ENCODE results near the gene GALNT2. TPM values are rescaled to one million over a fixed set of nuclear protein-coding genes. Genes with fewer than 3 reads are reported as not detected.
A peak's percentile ranks its signal among the peaks of the same experiment; 100 is the strongest.

Gene GALNT2
- total and polyA plus RNA-seq, 2 of the 13 experiments (the other 11 are each of a cell fraction or from before 2014, with no cell fraction given), result 39.3 to 39.6 TPM

DNA sequence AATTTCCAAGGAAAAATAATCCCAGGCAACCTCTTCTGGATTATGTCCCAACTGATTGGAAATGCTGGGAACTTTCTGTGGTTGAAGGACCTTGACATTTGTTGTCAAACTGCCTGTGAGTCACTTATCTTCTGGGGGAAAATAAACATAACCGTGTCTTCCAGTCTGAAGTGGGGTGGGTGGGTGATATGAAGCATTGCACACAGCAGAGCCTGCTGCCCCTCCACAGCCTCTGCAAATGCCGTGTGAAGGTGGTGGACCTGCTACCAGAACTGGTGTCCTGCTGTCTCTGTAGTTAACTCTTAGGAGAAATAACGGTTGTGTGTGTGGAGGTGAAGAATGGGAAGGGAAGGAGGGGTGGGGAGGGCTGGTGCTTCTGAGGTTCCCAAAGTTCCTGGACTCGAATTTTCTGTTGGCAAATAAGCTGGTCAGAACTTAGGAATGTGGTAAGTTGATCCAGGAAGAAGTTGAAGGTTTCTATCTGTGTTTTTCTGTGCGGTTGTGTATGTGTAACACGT, 23.2 kb downstream of the GALNT2 start:
- Histone ChIP-seq H3K4me3 (replicated peaks in 1 of 3; ENCODE audit: insufficient read depth in 1 of 3, low read depth in 2 of 3, low read length in 3 of 3) (no peak overlapping the region), H3K4me1 (ENCODE audit: insufficient read depth, low read length) (peaks cover 16% of the 10 kb centered on the region), H2AFZ (ENCODE audit: low read length) (no peak overlapping the region), H3K9ac (ENCODE audit: insufficient read depth, low read depth, low read length) (no peak overlapping the region), H3K27me3 (ENCODE audit: control insufficient read depth in 1 of 2, insufficient read depth in 2 of 2, low read length in 2 of 2) (no peaks in the 10 kb centered on the region), H3K79me2 (ENCODE audit: insufficient read depth, low read length) (peaks cover 47% of the 10 kb centered on the region), H3K9me3 (ENCODE audit: low read length) (no peaks in the 10 kb centered on the region), H3K36me3 (replicated peaks in 1 of 2; ENCODE audit: control insufficient read depth in 1 of 2, insufficient read depth in 2 of 2, low read length in 2 of 2) (peaks cover 3 to 6% of the 10 kb centered on the region in 2 experiments; a peak in 2 of 5 replicates), H3K4me2 (ENCODE audit: low read depth, low read length) (peak overlapping the region; percentile 28; the same call in 1 of the 2 replicates), H4K20me1 (ENCODE audit: insufficient read depth, low read length) (peaks cover 5% of the 10 kb centered on the region), H3K27ac (ENCODE audit: extremely low read length, insufficient read depth, low read length) (no peak overlapping the region)
- ChIA-PET CTCF (ENCODE audit: low intra/inter-chr PET ratio, low total read pairs) (no interaction called here), POLR2A (interaction anchor here (0.7 to 1.9 kb wide), 4 partner anchors 14 to 69 kb away, joined by 3 to 13 read pairs (median 4); no protein-coding TSS in a partner anchor)
- no TSS peak for BruUV-seq (replicated peaks)
- intact Hi-C loops (cut with micrococcal nuclease; ENCODE audit: unreplicated experiment) (loop anchor here (1.0 kb wide), 1 partner anchor 14 kb away; no protein-coding TSS in a partner anchor), in situ Hi-C loops (cut with HindIII; ENCODE audit: extremely low pct_ligation_motif_present, low pct_unique_long_range_greater_than_20kb) (no loop called here)
- peak; percentile 53 for DNase-seq (ENCODE audit: low spot score)
- peak; percentile 70 for ATAC-seq
- WGBS (ENCODE audit: low lambda C conversion rate), result 30% methylated on average over 6 of the region's 6 CpGs
- FAIRE-seq, result peak; percentile 70
- TF ChIP-seq, protein P1, sequence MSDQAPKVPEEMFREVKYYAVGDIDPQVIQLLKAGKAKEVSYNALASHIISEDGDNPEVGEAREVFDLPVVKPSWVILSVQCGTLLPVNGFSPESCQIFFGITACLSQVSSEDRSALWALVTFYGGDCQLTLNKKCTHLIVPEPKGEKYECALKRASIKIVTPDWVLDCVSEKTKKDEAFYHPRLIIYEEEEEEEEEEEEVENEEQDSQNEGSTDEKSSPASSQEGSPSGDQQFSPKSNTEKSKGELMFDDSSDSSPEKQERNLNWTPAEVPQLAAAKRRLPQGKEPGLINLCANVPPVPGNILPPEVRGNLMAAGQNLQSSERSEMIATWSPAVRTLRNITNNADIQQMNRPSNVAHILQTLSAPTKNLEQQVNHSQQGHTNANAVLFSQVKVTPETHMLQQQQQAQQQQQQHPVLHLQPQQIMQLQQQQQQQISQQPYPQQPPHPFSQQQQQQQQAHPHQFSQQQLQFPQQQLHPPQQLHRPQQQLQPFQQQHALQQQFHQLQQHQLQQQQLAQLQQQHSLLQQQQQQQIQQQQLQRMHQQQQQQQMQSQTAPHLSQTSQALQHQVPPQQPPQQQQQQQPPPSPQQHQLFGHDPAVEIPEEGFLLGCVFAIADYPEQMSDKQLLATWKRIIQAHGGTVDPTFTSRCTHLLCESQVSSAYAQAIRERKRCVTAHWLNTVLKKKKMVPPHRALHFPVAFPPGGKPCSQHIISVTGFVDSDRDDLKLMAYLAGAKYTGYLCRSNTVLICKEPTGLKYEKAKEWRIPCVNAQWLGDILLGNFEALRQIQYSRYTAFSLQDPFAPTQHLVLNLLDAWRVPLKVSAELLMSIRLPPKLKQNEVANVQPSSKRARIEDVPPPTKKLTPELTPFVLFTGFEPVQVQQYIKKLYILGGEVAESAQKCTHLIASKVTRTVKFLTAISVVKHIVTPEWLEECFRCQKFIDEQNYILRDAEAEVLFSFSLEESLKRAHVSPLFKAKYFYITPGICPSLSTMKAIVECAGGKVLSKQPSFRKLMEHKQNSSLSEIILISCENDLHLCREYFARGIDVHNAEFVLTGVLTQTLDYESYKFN (CRISPR knock-in tag; conservative IDR thresholded peaks at IDR 0.05), result peak; percentile 50
- TF ChIP-seq, protein P2, sequence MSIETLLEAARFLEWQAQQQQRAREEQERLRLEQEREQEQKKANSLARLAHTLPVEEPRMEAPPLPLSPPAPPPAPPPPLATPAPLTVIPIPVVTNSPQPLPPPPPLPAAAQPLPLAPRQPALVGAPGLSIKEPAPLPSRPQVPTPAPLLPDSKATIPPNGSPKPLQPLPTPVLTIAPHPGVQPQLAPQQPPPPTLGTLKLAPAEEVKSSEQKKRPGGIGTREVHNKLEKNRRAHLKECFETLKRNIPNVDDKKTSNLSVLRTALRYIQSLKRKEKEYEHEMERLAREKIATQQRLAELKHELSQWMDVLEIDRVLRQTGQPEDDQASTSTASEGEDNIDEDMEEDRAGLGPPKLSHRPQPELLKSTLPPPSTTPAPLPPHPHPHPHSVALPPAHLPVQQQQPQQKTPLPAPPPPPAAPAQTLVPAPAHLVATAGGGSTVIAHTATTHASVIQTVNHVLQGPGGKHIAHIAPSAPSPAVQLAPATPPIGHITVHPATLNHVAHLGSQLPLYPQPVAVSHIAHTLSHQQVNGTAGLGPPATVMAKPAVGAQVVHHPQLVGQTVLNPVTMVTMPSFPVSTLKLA (IDR thresholded peaks at IDR 0.05), result no peak
- TF ChIP-seq SRF (IDR thresholded peaks at IDR 0.05; ENCODE audit: low read depth, low read length) (no peak), POLR2AphosphoS2 (IDR thresholded peaks at IDR 0.05; ENCODE audit: low read depth, low read length) (no peak), NFIB (CRISPR knock-in tag; IDR thresholded peaks at IDR 0.05; ENCODE audit: borderline replicate concordance) (no peak), ARNT (IDR thresholded peaks at IDR 0.05) (no peak), FOSL2 (CRISPR knock-in tag; IDR thresholded peaks at IDR 0.05) (peak; percentile 93), ZNF10 (CRISPR knock-in tag; IDR thresholded peaks at IDR 0.05; ENCODE audit: borderline replicate concordance, low read depth) (no peak), FOXP1 (IDR thresholded peaks at IDR 0.05) (no peak), FOXP1 (CRISPR knock-in tag; IDR thresholded peaks at IDR 0.05) (peak; percentile 38; the same call in 1 of the 2 replicates), MATR3 (CRISPR knock-in tag; IDR thresholded peaks at IDR 0.05) (no peak), ZNF878 (CRISPR knock-in tag; IDR thresholded peaks at IDR 0.05) (no peak), RARA (CRISPR knock-in tag; IDR thresholded peaks at IDR 0.05) (peak; percentile 46), FOXA3 (CRISPR knock-in tag; IDR thresholded peaks at IDR 0.05) (peak; percentile 42; the same call in 1 of the 2 replicates), BRCA1 (CRISPR knock-in tag; IDR thresholded peaks at IDR 0.05) (no peak), SIN3A (IDR thresholded peaks at IDR 0.05; ENCODE audit: borderline replicate concordance, low read depth, low read length) (no peak), ZC3H4 (CRISPR knock-in tag; IDR thresholded peaks at IDR 0.05; ENCODE audit: borderline replicate concordance) (no peak), EEA1 (CRISPR knock-in tag; IDR thresholded peaks at IDR 0.05; ENCODE audit: borderline replicate concordance) (no peak), RARG (CRISPR knock-in tag; IDR thresholded peaks at IDR 0.05; ENCODE audit: low read depth) (no peak), ZNF816 (CRISPR knock-in tag; IDR thresholded peaks at IDR 0.05; ENCODE audit: borderline replicate concordance) (no peak), GATAD2A (CRISPR knock-in tag; IDR thresholded peaks at IDR 0.05) (peak; percentile 61; the same call in 1 of the 2 replicates)
- TF ChIP-seq, protein P3, sequence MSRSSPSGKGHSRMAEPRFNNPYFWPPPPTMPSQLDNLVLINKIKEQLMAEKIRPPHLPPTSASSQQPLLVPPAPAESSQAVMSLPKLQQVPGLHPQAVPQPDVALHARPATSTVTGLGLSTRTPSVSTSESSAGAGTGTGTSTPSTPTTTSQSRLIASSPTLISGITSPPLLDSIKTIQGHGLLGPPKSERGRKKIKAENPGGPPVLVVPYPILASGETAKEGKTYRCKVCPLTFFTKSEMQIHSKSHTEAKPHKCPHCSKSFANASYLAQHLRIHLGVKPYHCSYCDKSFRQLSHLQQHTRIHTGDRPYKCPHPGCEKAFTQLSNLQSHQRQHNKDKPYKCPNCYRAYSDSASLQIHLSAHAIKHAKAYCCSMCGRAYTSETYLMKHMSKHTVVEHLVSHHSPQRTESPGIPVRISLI (CRISPR knock-in tag; IDR thresholded peaks at IDR 0.05; ENCODE audit: borderline replicate concordance), result no peak

Measured in HepG2 (cell line).